Fibroblast of the aortic adventitia (primary cell): ENCODE results near the gene MIX23. TPM values are rescaled to one million over a fixed set of nuclear protein-coding genes. Genes with fewer than 3 reads are reported as not detected.

Source experiments
- small RNA-seq: library from RNA; depleted of rRNA; stranded (forward); fragments of <200 nt; gene quantifications from one replicate; pipeline ENCODE3, GENCODE V24; 2012
- total RNA-seq: library from RNA; depleted of rRNA; stranded (reverse); fragments of >200 nt; gene quantifications from 2 replicates; pipeline ENCODE4 v1.2.3, GENCODE V29; 2012; ENCODE audit warnings: low replicate concordance

Gene MIX23
- total RNA-seq, 1 donor = 27.0 TPM

Small RNA genes lying within 50 kb of the gene (small RNA-seq; reads per million reads assigned to genes)
- not detected for gene AC083798.1

Other genes with a start within 250 kb of the MIX23 start
- gene CASR, start 199.6 kb downstream of the MIX23 start, total RNA-seq = not detected in 2 replicates
- gene CSTA, start 58.0 kb downstream of the MIX23 start, total RNA-seq = 2.5 and 15.2 TPM in 2 replicates
- 16.7 and 25.1 TPM in 2 replicates for gene FAM162A, start 951 bp upstream of the MIX23 start, total RNA-seq
- 4.8 and 8.0 TPM in 2 replicates for gene WDR5B, start 32.8 kb upstream of the MIX23 start, total RNA-seq
- gene KPNA1, start 131.7 kb upstream of the MIX23 start, total RNA-seq = 31.6 and 47.3 TPM in 2 replicates
- 31.7 and 32.6 TPM in 2 replicates for gene PARP9, start 181.1 kb upstream of the MIX23 start, total RNA-seq
- 33.5 and 39.6 TPM in 2 replicates for gene DTX3L, start 181.1 kb upstream of the MIX23 start, total RNA-seq
- 0.72 and 0.82 TPM in 2 replicates for gene PARP15, start 194.4 kb upstream of the MIX23 start, total RNA-seq